Activated naive CD8-positive, alpha-beta T cell treated with anti-CD3 and anti-CD28 coated beads for 36 hours (primary cell): ENCODE measurements around the gene RBMS3. TPM values are rescaled to one million over a fixed set of nuclear protein-coding genes. Genes with fewer than 3 reads are reported as not detected.
"Not testable (repeated sequence)": the region's sequence is repeated elsewhere in the genome, so short reads cannot be mapped to it uniquely, and the experiment has no call there.

Source experiments
- DNase-seq: peaks from one replicate; pipeline ENCODE4 v3.0.0; 2021
- H3K27ac Mint-ChIP-seq: one replicate; pipeline ENCODE4 v1.8.0; 2022; ENCODE audit warnings: mild to moderate bottlenecking, moderate library complexity, mixed read lengths
- H3K27me3 Mint-ChIP-seq: one replicate; pipeline ENCODE4 v1.8.0; 2022; ENCODE audit warnings: mild to moderate bottlenecking, mixed read lengths
- H3K36me3 Mint-ChIP-seq: one replicate; pipeline ENCODE4 v1.8.0; 2021; ENCODE audit warnings: mild to moderate bottlenecking, mixed read lengths
- H3K4me1 Mint-ChIP-seq: one replicate; pipeline ENCODE4 v1.8.0; 2021; ENCODE audit warnings: mixed read lengths
- H3K4me3 Mint-ChIP-seq: one replicate; pipeline ENCODE4 v1.8.0; 2022; ENCODE audit warnings: mild to moderate bottlenecking, moderate library complexity, mixed read lengths
- H3K9me3 Mint-ChIP-seq: one replicate; pipeline ENCODE4 v1.8.0; 2022; ENCODE audit warnings: mixed read lengths
- total RNA-seq, 2 experiments: library from RNA; stranded (reverse); gene quantifications; one replicate each; pipeline ENCODE4 v1.2.3, GENCODE V29; 2021

Gene RBMS3
- total RNA-seq, 2 experiments from 2014 or later = 1.6 TPM

DNA sequence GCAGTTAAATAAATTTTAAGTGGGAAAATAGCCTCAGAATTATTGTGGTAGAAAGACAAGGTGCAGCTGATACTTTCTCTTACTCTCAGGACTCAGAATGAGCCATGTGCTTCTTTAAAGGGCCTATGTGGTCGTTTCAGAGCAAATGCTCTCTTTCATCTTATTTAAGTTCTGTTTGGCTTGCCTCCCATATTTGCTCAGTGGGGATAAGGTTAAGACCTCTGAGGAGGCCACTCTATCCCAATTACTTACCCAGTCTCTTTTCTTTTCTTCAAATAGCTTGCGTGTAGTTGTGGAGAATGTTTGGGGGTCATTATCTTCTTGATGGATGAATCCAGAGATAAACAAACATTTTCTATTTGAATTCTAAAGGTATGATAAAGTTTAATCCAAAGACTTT is 221.9 kb downstream of the RBMS3 start:
- peaks cover 4% of the 10 kb centered on the region for H3K27me3 Mint-ChIP-seq
- no peak overlapping the region for H3K4me3 Mint-ChIP-seq
- no peaks in the 10 kb centered on the region for H3K4me1 Mint-ChIP-seq
- no peak overlapping the region for H3K27ac Mint-ChIP-seq
- peaks cover 1% of the 10 kb centered on the region for H3K9me3 Mint-ChIP-seq
- DNase-seq = no peak
- H3K36me3 Mint-ChIP-seq = no peaks in the 10 kb centered on the region

DNA sequence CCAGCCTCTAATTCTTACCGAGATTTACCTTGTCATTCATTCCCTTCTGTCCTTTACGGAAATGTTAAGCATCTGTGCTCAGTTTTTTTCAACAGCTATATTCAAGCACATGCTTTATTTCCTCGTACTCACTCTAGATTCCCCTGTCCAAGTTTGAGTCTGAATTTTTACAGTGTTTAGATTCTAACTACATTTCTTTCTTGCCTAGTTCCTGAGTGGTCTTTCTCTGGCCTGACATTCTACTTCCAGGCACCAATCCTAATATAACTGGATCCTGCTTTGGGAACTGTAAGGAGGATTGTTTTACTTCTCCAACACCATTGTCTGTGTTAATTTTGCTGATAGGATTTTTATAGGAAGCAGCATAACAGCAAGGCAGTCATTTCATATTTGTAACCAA is 222.4 kb downstream of the RBMS3 start:
- Mint-ChIP-seq H3K4me3 (no peak overlapping the region), H3K27me3 (peaks cover 6% of the 10 kb centered on the region), H3K4me1 (no peaks in the 10 kb centered on the region), H3K36me3 (no peaks in the 10 kb centered on the region), H3K9me3 (peaks cover 1% of the 10 kb centered on the region), H3K27ac (no peak overlapping the region)
- no peak for DNase-seq

DNA sequence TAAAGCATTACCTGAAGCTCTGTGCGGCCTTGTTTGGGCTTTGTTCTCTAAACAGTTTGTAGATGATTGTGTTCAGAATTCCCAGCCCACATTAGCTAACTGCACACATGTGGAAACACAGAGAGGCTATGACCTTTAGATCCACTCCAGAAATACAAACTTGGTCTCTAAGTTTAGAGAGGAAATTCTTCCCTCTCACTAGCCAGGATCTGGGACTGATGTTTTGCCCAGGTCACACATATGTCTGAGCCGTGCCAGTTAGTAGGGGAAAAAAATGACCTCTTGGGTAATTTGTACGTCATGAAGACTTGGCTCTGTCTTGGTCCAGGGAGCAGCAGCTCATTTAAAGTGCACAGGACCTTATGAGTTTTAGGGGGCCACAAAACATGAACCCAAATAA is 223.1 kb downstream of the RBMS3 start:
- H3K27ac Mint-ChIP-seq = no peak overlapping the region
- no peak for DNase-seq
- H3K27me3 Mint-ChIP-seq = peaks cover 12% of the 10 kb centered on the region
- no peaks in the 10 kb centered on the region for H3K36me3 Mint-ChIP-seq
- H3K4me1 Mint-ChIP-seq = no peaks in the 10 kb centered on the region
- H3K4me3 Mint-ChIP-seq = no peak overlapping the region
- peaks cover 4% of the 10 kb centered on the region for H3K9me3 Mint-ChIP-seq

DNA sequence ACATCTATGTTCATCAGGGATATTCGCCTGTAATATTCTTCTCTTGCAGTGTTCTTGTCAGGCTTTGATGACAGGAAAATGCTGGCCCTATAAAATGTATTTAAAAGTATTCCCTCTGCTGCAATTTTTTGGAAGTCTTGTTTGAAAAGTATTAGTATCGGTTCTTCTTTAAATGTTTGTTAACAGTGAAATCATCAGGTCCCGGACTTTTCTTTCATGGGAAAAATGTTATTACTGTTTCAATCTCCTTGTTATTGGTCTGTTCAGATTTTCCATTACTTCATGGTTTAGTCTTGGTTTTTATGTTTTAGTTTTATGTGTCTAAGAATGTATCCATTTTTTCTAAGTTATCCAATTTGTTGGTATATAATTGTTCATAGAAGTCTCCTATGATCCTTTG is 225.6 kb downstream of the RBMS3 start:
- Mint-ChIP-seq H3K27ac (no peak overlapping the region), H3K9me3 (peaks cover 4% of the 10 kb centered on the region), H3K36me3 (no peaks in the 10 kb centered on the region), H3K4me1 (no peaks in the 10 kb centered on the region), H3K27me3 (peaks cover 17% of the 10 kb centered on the region), H3K4me3 (no peak overlapping the region)
- DNase-seq = no peak

- DNase-seq = no peak
- H3K36me3 Mint-ChIP-seq = no peaks in the 10 kb centered on the region
These were observed 230.8 kb downstream of the RBMS3 start for GRCh38 chr3:29511701-29512100.

DNA sequence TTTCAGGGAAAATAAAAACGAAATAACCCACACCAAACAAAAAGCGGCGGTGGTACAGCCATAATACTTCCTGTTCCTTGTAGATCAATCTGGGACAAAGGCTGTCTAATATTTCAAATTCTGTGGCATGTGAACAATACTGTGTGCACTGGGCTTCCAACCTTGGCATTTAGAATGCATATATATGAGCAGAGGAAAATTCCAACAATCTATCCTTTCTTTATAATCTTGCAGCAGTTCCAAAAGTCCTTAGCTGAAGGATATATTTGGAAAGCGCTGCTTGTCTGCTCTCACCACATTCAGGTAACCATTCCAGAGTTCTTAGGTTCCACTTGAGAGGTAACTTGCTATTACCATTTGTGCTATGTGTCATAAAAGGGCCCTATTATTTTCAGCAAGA is 231.8 kb downstream of the RBMS3 start:
- peaks cover 26% of the 10 kb centered on the region for H3K27me3 Mint-ChIP-seq
- DNase-seq = no peak
- no peaks in the 10 kb centered on the region for H3K36me3 Mint-ChIP-seq
- no peak overlapping the region for H3K27ac Mint-ChIP-seq
- no peaks in the 10 kb centered on the region for H3K4me1 Mint-ChIP-seq
- peaks cover 2% of the 10 kb centered on the region for H3K9me3 Mint-ChIP-seq
- H3K4me3 Mint-ChIP-seq = no peak overlapping the region

More at GRCh38 chr3:29511701-29512100, 230.8 kb downstream of the RBMS3 start:
- peaks cover 2% of the 10 kb centered on the region for H3K9me3 Mint-ChIP-seq
- no peaks in the 10 kb centered on the region for H3K4me1 Mint-ChIP-seq
- H3K27me3 Mint-ChIP-seq = peaks cover 26% of the 10 kb centered on the region
- no peak overlapping the region for H3K27ac Mint-ChIP-seq
- no peak overlapping the region for H3K4me3 Mint-ChIP-seq

GRCh38 chr3:29513236-29513635 is 232.4 kb downstream of the RBMS3 start:
- Mint-ChIP-seq H3K27ac (no peak overlapping the region), H3K27me3 (peaks cover 25% of the 10 kb centered on the region)

GRCh38 chr3:29514170-29514569 is 233.3 kb downstream of the RBMS3 start:
- H3K4me3 Mint-ChIP-seq = no peak overlapping the region
- DNase-seq = no peak
- H3K4me1 Mint-ChIP-seq = no peaks in the 10 kb centered on the region
- H3K27me3 Mint-ChIP-seq = peaks cover 17% of the 10 kb centered on the region
- H3K27ac Mint-ChIP-seq = no peak overlapping the region
- no peaks in the 10 kb centered on the region for H3K9me3 Mint-ChIP-seq
- no peaks in the 10 kb centered on the region for H3K36me3 Mint-ChIP-seq

More at GRCh38 chr3:29513236-29513635, 232.4 kb downstream of the RBMS3 start:
- no peaks in the 10 kb centered on the region for H3K36me3 Mint-ChIP-seq
- H3K4me3 Mint-ChIP-seq = no peak overlapping the region
- H3K9me3 Mint-ChIP-seq = peaks cover 2% of the 10 kb centered on the region
- no peaks in the 10 kb centered on the region for H3K4me1 Mint-ChIP-seq
- DNase-seq = no peak

GRCh38 chr3:29514912-29515311 is 234.0 kb downstream of the RBMS3 start:
- Mint-ChIP-seq H3K4me3 (no peak overlapping the region), H3K27ac (no peak overlapping the region), H3K27me3 (peaks cover 17% of the 10 kb centered on the region), H3K4me1 (no peaks in the 10 kb centered on the region), H3K9me3 (no peaks in the 10 kb centered on the region), H3K36me3 (no peaks in the 10 kb centered on the region)
- no peak for DNase-seq

DNA sequence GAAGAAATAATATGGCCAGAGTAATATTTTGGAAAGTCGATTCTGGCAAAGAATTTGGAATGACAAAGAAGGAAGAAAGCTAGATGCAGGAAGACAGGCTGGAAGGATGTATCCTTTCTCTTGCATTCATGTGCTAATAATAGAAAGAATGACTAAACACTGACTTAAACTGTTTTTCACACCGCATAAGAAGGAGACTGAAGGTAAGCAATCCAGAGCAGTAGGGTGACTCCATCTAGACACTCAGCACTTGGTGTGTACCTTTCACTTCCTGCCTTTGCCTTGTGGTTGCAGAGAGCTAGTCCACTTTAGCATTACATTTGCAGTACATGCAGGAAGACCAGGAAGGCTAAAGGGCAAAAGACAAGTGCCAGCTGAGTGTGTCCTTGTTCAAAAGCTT is 234.6 kb downstream of the RBMS3 start:
- no peaks in the 10 kb centered on the region for H3K9me3 Mint-ChIP-seq
- H3K27me3 Mint-ChIP-seq = peaks cover 17% of the 10 kb centered on the region
- H3K27ac Mint-ChIP-seq = no peak overlapping the region
- no peak overlapping the region for H3K4me3 Mint-ChIP-seq
- H3K4me1 Mint-ChIP-seq = no peaks in the 10 kb centered on the region
- DNase-seq = no peak
- no peaks in the 10 kb centered on the region for H3K36me3 Mint-ChIP-seq

DNA sequence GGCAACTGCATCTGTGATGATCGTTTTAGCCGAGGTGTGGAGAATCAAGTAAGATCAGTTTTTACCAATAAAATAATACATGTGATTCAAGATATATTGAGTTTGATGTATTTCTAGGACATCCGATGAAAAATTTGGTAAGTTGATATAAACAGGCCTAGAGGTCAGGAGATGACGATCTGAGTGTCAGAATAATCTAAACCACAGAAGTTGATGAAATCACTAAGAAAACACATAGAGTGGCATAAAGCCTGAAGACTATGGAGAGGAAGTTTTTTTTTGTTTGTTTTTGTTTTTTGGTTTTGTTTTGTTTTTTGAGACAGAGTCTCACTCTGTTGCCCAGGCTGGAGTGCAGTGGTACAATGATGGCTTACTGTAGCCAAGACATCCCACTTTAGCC is 235.3 kb downstream of the RBMS3 start:
- Mint-ChIP-seq H3K36me3 (no peaks in the 10 kb centered on the region), H3K27ac (no peak overlapping the region), H3K9me3 (no peaks in the 10 kb centered on the region), H3K27me3 (peaks cover 13% of the 10 kb centered on the region), H3K4me1 (no peaks in the 10 kb centered on the region), H3K4me3 (no peak overlapping the region)
- no peak for DNase-seq

GRCh38 chr3:29520764-29521163 is 239.9 kb downstream of the RBMS3 start:
- Mint-ChIP-seq H3K27ac (no peak overlapping the region), H3K27me3 (peaks cover 7% of the 10 kb centered on the region), H3K36me3 (no peaks in the 10 kb centered on the region), H3K9me3 (no peaks in the 10 kb centered on the region), H3K4me3 (no peak overlapping the region), H3K4me1 (no peaks in the 10 kb centered on the region)
- DNase-seq = no peak

- H3K27me3 Mint-ChIP-seq = peaks cover 7% of the 10 kb centered on the region
- no peak overlapping the region for H3K27ac Mint-ChIP-seq
- no peak overlapping the region for H3K4me3 Mint-ChIP-seq
- no peaks in the 10 kb centered on the region for H3K36me3 Mint-ChIP-seq
- DNase-seq = no peak
- H3K4me1 Mint-ChIP-seq = no peaks in the 10 kb centered on the region
- no peaks in the 10 kb centered on the region for H3K9me3 Mint-ChIP-seq
These were observed 240.4 kb downstream of the RBMS3 start for GRCh38 chr3:29521293-29521692.

- no peak for DNase-seq
These were observed 240.9 kb downstream of the RBMS3 start for GRCh38 chr3:29521751-29522150.

DNA sequence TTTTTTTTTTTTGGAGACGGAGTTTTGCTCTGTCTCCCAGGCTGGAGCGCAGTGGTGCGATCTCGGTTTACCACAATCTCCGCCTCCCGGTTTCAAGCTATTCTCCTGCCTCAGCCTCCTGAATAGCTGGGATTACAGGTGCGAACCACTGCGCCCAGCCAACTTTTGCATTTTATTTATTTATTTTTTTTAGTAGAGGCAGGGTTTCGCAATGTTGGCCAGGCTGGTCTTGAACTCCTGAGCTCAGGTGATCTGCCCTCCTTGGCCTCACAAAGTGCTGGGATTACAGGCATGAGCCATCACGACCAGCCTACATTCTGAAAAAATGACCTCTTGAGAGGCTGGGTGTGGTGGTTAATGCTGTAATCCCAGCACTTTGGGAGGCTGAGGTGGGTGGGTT is 243.6 kb downstream of the RBMS3 start:
- not testable (repeated sequence) for H3K27me3 Mint-ChIP-seq, H3K4me1 Mint-ChIP-seq, H3K27ac Mint-ChIP-seq, H3K4me3 Mint-ChIP-seq, H3K9me3 Mint-ChIP-seq, H3K36me3 Mint-ChIP-seq, DNase-seq

More at GRCh38 chr3:29521751-29522150, 240.9 kb downstream of the RBMS3 start:
- Mint-ChIP-seq H3K4me3 (no peak overlapping the region), H3K27ac (no peak overlapping the region), H3K4me1 (no peaks in the 10 kb centered on the region), H3K27me3 (peaks cover 7% of the 10 kb centered on the region), H3K36me3 (no peaks in the 10 kb centered on the region), H3K9me3 (no peaks in the 10 kb centered on the region)

GRCh38 chr3:29525254-29525881 is 244.5 kb downstream of the RBMS3 start:
- DNase-seq = no peak
- Mint-ChIP-seq H3K4me1 (no peaks in the 10 kb centered on the region), H3K36me3 (no peaks in the 10 kb centered on the region), H3K27me3 (peaks cover 3% of the 10 kb centered on the region), H3K9me3 (no peaks in the 10 kb centered on the region), H3K4me3 (no peak overlapping the region), H3K27ac (no peak overlapping the region)
